Measurements from ENCODE around the gene SFXN3.

GRCh38 chr10:101075775-101076174, 44.7 kb downstream of the SFXN3 start:
- no peak for TF ChIP-seq CTCF (conservative IDR thresholded peaks at IDR 0.05)
- TF ChIP-seq EZH2 (IDR thresholded peaks at IDR 0.05; ENCODE audit: low read depth): no peak

All from PC-9 (cell line).